K562 (cell line): ENCODE data around the gene C7orf57. TPM values are rescaled to one million over a fixed set of nuclear protein-coding genes. Genes with fewer than 3 reads are reported as not detected.

Source experiments
- ATAC-seq: fragments of 200-7000 bp; cut with Tn5 transposase; 3 replicates; pipeline ENCODE4 v1.9.1; 2020; ENCODE audit warnings: moderate library complexity
- BruUV-seq: library from RNA; stranded (reverse); fragments of 400-500 nt; replicated peaks from 2 replicates; lab custom pipeline; 2021; lab: Mats Ljungman, UMichigan
- CTCF ChIA-PET: fragments of 300-600 bp; formaldehyde crosslinking; extraction: SDS; loops from one replicate; lab custom pipeline; 2021; ENCODE audit warnings: low intra/inter-chr PET ratio; lab: Yijun Ruan, JAX
- POLR2A ChIA-PET: fragments of 300-600, 350-650 bp; sonication (Branson Sonifier 250); formaldehyde crosslinking; extraction: SDS; loops from one replicate; lab custom pipeline; 2021; ENCODE audit warnings: antibody characterized with exemption, inconsistent platforms; lab: Yijun Ruan, JAX
- DNase-seq, 4 experiments: peaks; one replicate each; pipeline versions ENCODE4 v3.0.0 to v3.0.0-alpha.2; 2011 to 2018; ENCODE audit warnings: low spot score in 3 of 4, mixed read lengths in 3 of 4; ENCODE audit errors: extremely low read depth in 1 of 4
- FAIRE-seq: peaks from 2 replicates; lab custom pipeline; 2011; peaks lifted over from hg19 to GRCh38; lab: Jason Lieb, UNC
- H2AFZ ChIP-seq: 2 replicates; pipeline ENCODE4 v1.6.0; 2011; ENCODE audit warnings: low read depth, low read length, control low read depth, inconsistent platforms
- H3K27ac ChIP-seq: fragments of 200-600 bp; 3 replicates; pipeline ENCODE4 v1.8.0; 2011; ENCODE audit warnings: low read depth, mild to moderate bottlenecking, control low read depth, inconsistent platforms, low read length, moderate library complexity, mixed read lengths; ENCODE audit errors: extremely low read depth
- H3K27me3 ChIP-seq, 2 experiments: fragments of 300-600 bp in 1 of 2; 2 replicates in 1 of 2; 3 replicates in 1 of 2; pipeline versions ENCODE4 v1.6.0 to v1.8.0; 2011; ENCODE audit warnings: inconsistent platforms in 2 of 2, low read length in 2 of 2, mild to moderate bottlenecking in 1 of 2, mixed read lengths in 1 of 2, moderate library complexity in 1 of 2; ENCODE audit not compliant: control insufficient read depth in 2 of 2, insufficient read depth in 2 of 2
- H3K36me3 ChIP-seq: fragments of 300-600 bp; 3 replicates; pipeline ENCODE4 v1.8.0; 2011; ENCODE audit warnings: mild to moderate bottlenecking, low read length, inconsistent platforms; ENCODE audit not compliant: control insufficient read depth, insufficient read depth
- H3K4me1 ChIP-seq, 2 experiments: fragments of 200-600 bp in 1 of 2; replicated peaks in 1 of 2; 2 replicates in 1 of 2; 3 replicates in 1 of 2; pipeline versions ENCODE4 v1.5.1 to v1.8.0; 2011; ENCODE audit warnings: inconsistent platforms in 2 of 2, low read length in 2 of 2, mild to moderate bottlenecking in 1 of 2, mixed read lengths in 1 of 2, moderate library complexity in 1 of 2; ENCODE audit not compliant: control insufficient read depth in 2 of 2, insufficient read depth in 2 of 2
- H3K4me2 ChIP-seq: 2 replicates; pipeline ENCODE4 v1.6.1; 2011; ENCODE audit warnings: low read length, control low read depth, inconsistent platforms, mixed read lengths; ENCODE audit not compliant: insufficient read depth
- H3K4me3 ChIP-seq: fragments of 200-600 bp; sonication (generic), shearing (Covaris generic); 2 replicates; pipeline ENCODE4 v1.5.1; 2016; ENCODE audit warnings: control low read depth, inconsistent platforms
- H3K79me2 ChIP-seq: fragments of 200-600 bp; 3 replicates; pipeline ENCODE4 v1.8.0; 2011; ENCODE audit warnings: low read length, inconsistent platforms; ENCODE audit not compliant: control insufficient read depth, insufficient read depth
- H3K9ac ChIP-seq, 2 experiments: 2 replicates each; pipeline versions ENCODE4 v1.6.0 to v1.6.1; 2011; ENCODE audit warnings: low read depth in 2 of 2, low read length in 2 of 2, control low read depth in 1 of 2, inconsistent platforms in 1 of 2, mild to moderate bottlenecking in 1 of 2, mixed read lengths in 1 of 2; ENCODE audit not compliant: insufficient read depth in 1 of 2
- H3K9me1 ChIP-seq: one replicate; pipeline ENCODE4 v1.6.0; 2011; ENCODE audit warnings: inconsistent platforms, mild to moderate bottlenecking, low read length, moderate library complexity; ENCODE audit not compliant: control insufficient read depth, insufficient read depth
- H3K9me3 ChIP-seq: replicated peaks from 2 replicates; pipeline ENCODE4 v1.5.1; 2011; ENCODE audit warnings: low read depth, low read length, inconsistent platforms; ENCODE audit not compliant: control insufficient read depth, insufficient read depth
- H4K20me1 ChIP-seq: replicated peaks from 2 replicates; pipeline ENCODE4 v1.6.1; 2011; ENCODE audit warnings: low read length, inconsistent platforms, mixed read lengths; ENCODE audit not compliant: control insufficient read depth, insufficient read depth
- JUN ChIP-seq, 2 experiments: sonication (generic) in 1 of 2; formaldehyde crosslinking in 1 of 2; IDR thresholded peaks; 2 replicates each; pipeline versions ENCODE4 v1.6.1 to v1.8.0; 2012 to 2022; ENCODE audit warnings: borderline replicate concordance in 2 of 2, mild to moderate bottlenecking in 2 of 2, improper control_type of control experiment in 1 of 2, low read depth in 1 of 2, low read length in 1 of 2, missing genetic modification reagents in 1 of 2
- JUND ChIP-seq, 2 experiments: IDR thresholded peaks; 2 replicates in 1 of 2; 3 replicates in 1 of 2; pipeline ENCODE4 v1.6.1; 2011; ENCODE audit warnings: borderline replicate concordance in 2 of 2, low read depth in 2 of 2, low read length in 2 of 2, improper control_type of control experiment in 1 of 2, missing biosample characterization in 1 of 2, missing genetic modification characterization in 1 of 2, missing genetic modification reagents in 1 of 2
- MAZ ChIP-seq, 2 experiments: fragments of 450-650 bp in 1 of 2; sonication (generic) in 1 of 2; formaldehyde crosslinking; IDR thresholded peaks in 1 of 2; conservative IDR thresholded peaks in 1 of 2; 2 replicates each; pipeline versions ENCODE4 v1.4.0 to v1.5.0; 2020; ENCODE audit warnings: mild to moderate bottlenecking in 1 of 2, missing genetic modification reagents in 1 of 2
- ZNF354B ChIP-seq: fragments of 250-450 bp; sonication (Bioruptor Pico); IDR thresholded peaks from 2 replicates; pipeline ENCODE4 v1.4.0; 2020
- WGBS: fragments of 100-300 bp; shearing (Covaris generic); methylation state at CpG from one replicate; pipeline ENCODE4 v1.1.6; 2016; ENCODE audit warnings: low coverage, mixed read lengths; ENCODE audit not compliant: insufficient coverage; ENCODE audit errors: missing lambda C conversion rate; 5-methylcytosine and 5-hydroxymethylcytosine counted together
- in situ Hi-C: fragments of 300-500 bp; cut with MboI; formaldehyde crosslinking; loops from 4 replicates; pipeline ENCODE4 v1.15.0; 2018; ENCODE audit warnings: inconsistent platforms, mixed read lengths
- intact Hi-C: fragments of 100-400 bp; cut with micrococcal nuclease; formaldehyde crosslinking; loops from 2 replicates; pipeline ENCODE4 v1.14.2; 2022
- polyA plus RNA-seq, 8 experiments: library from polyadenylated mRNA; depleted of rRNA in 4 of 8; stranded (reverse) in 5 of 8; unstranded in 3 of 8; fragments of >200 nt; fragmentation: Nextera tagmentation in 2 of 8; fragmentation: Illumina TruSeq in 1 of 8; extraction: Ambion mirVana in 2 of 8; extraction: Trizol in 1 of 8; gene quantifications; 2 replicates each; pipeline versions ENCODE4 v1.2.1 to v1.2.3, GENCODE V29; 2011 to 2014; ENCODE audit warnings: inconsistent platforms in 1 of 8, missing spikeins in 1 of 8
- total RNA-seq, 7 experiments: library from RNA; depleted of rRNA in 6 of 7; stranded (reverse); fragments of >200 nt in 6 of 7; fragmentation: Illumina TruSeq in 2 of 7; extraction: Trizol in 2 of 7; gene quantifications; 2 replicates each; pipeline versions ENCODE4 v1.2.1 to v1.2.3, GENCODE V29; 2011 to 2021; ENCODE audit warnings: low replicate concordance in 1 of 7
- TF ChIP-seq, protein P1 (sequence below), 2 experiments: fragments of 450-650 bp in 1 of 2; sonication (generic) in 1 of 2; formaldehyde crosslinking in 1 of 2; IDR thresholded peaks in 1 of 2; conservative IDR thresholded peaks in 1 of 2; 2 replicates each; pipeline versions ENCODE4 v1.6.1 to v1.8.1; 2016 to 2023; ENCODE audit warnings: mild to moderate bottlenecking in 2 of 2, moderate library complexity in 2 of 2, inconsistent platforms in 1 of 2, missing genetic modification reagents in 1 of 2

Gene C7orf57
- total and polyA plus RNA-seq, 9 of the 15 experiments (the other 6 are each of a cell fraction or from before 2014, with no cell fraction given), result not detected

DNA sequence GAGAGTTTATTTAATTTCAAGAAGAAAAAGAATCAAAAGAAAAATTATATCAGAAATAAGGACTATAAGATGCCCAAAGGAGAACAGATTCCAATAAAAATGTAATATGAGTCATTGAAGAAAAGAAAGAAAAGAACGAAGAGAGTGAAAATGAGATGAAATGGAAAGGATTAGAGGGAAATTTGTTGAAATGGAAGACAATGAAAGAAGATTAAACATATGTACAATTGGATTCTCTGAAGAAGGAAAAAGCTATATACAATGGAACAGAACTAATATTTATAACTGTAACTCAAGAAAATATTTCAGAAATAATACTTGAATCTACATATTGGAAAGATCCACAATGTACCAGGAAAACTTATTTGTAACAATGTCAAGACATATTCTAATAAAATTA lies 28.6 kb downstream of the C7orf57 start:
- H3K27ac ChIP-seq, result no peak overlapping the region
- H3K4me2 ChIP-seq, result no peak overlapping the region
- no peaks in the 10 kb centered on the region for H3K36me3 ChIP-seq
- ATAC-seq, result no peak
- H4K20me1 ChIP-seq, result no peaks in the 10 kb centered on the region
- ChIA-PET POLR2A (no interaction called here), CTCF (no interaction called here)
- H3K4me3 ChIP-seq, result no peak overlapping the region
- no peaks in the 10 kb centered on the region for H3K9me3 ChIP-seq
- H3K27me3 ChIP-seq, result no peaks in the 10 kb centered on the region
- BruUV-seq, result no TSS peak
- H3K79me2 ChIP-seq, result no peaks in the 10 kb centered on the region
- DNase-seq, result no peak
- FAIRE-seq, result no peak
- no peaks in the 10 kb centered on the region for H3K9me1 ChIP-seq
- in situ Hi-C loops (no loop called here), intact Hi-C loops (no loop called here)
- H3K4me1 ChIP-seq, result no peaks in the 10 kb centered on the region
- no peak overlapping the region for H3K9ac ChIP-seq
- TF ChIP-seq MAZ (CRISPR knock-in tag; conservative IDR thresholded peaks at IDR 0.05 in 1 of 2, IDR thresholded peaks at IDR 0.05 in 1 of 2), result no peak
- 0% methylated on average over 1 of the region's 1 CpG for WGBS
- H2AFZ ChIP-seq, result no peak overlapping the region

DNA sequence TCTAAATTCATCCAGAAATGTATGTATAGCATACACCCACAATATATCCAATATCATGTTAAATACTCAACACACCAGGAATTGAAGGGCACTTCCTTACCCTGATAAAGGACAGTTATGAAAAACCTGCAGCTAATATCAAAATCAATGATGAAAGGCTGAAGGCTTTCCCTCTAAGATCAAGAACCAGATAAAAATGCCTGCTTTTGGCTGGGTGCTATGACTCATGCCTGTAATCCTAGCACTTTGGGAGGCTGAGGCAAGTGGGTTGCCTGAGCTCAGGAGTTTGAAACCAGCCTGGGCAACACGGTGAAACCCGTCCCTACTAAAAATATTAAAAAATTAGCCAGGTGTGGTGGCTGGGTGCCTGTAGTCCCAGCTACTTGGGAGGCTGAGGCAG lies 32.1 kb downstream of the C7orf57 start:
- ATAC-seq, result no peak
- H3K9me1 ChIP-seq, result no peaks in the 10 kb centered on the region
- ChIA-PET POLR2A (no interaction called here), CTCF (no interaction called here)
- WGBS, result 0% methylated on average over 2 of the region's 2 CpGs
- in situ Hi-C loops, result no loop called here
- H3K27me3 ChIP-seq, result no peaks in the 10 kb centered on the region
- 0 out of 2 replicates have a peak, but pooled peaks have one; percentile 24 for TF ChIP-seq JUN (IDR thresholded peaks at IDR 0.05; ENCODE audit: borderline replicate concordance, low read depth, low read length)
- TF ChIP-seq JUN (CRISPR knock-in tag; IDR thresholded peaks at IDR 0.05; ENCODE audit: borderline replicate concordance), result no peak
- TF ChIP-seq, protein P1, sequence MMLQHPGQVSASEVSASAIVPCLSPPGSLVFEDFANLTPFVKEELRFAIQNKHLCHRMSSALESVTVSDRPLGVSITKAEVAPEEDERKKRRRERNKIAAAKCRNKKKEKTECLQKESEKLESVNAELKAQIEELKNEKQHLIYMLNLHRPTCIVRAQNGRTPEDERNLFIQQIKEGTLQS (IDR thresholded peaks at IDR 0.05), result peak; percentile 43; the same call in 1 of the 2 replicates
- TF ChIP-seq, protein P1 (CRISPR knock-in tag; conservative IDR thresholded peaks at IDR 0.05), result no peak
- no peak for TF ChIP-seq ZNF354B (CRISPR knock-in tag)
- peak; percentile 46; the same call in 1 of the 2 replicates for TF ChIP-seq JUND (IDR thresholded peaks at IDR 0.05; ENCODE audit: borderline replicate concordance, low read depth, low read length)
- TF ChIP-seq JUND (tag; IDR thresholded peaks at IDR 0.05; ENCODE audit: borderline replicate concordance, low read depth, low read length), result no peak; the same call in 2 of the 3 replicates
- no peak overlapping the region for H2AFZ ChIP-seq
- H3K4me2 ChIP-seq, result no peak overlapping the region
- no peak overlapping the region for H3K27ac ChIP-seq
- no peaks in the 10 kb centered on the region for H4K20me1 ChIP-seq
- H3K79me2 ChIP-seq, result no peaks in the 10 kb centered on the region
- no peaks in the 10 kb centered on the region for H3K9me3 ChIP-seq
- no peak overlapping the region for H3K4me3 ChIP-seq
- no peak for DNase-seq
- no peak for FAIRE-seq
- H3K9ac ChIP-seq, result no peak overlapping the region
- no peaks in the 10 kb centered on the region for H3K36me3 ChIP-seq
- BruUV-seq, result no TSS peak
- intact Hi-C loops, result no loop called here
- no peaks in the 10 kb centered on the region for H3K4me1 ChIP-seq
